IMR-90 (cell line): Measurements from ENCODE around the gene SPTSSB. TPM values are rescaled to one million over a fixed set of nuclear protein-coding genes. Genes with fewer than 3 reads are reported as not detected.

Source experiments
- ATAC-seq: fragments of 200-7000 bp; cut with Tn5 transposase; 2 replicates; pipeline ENCODE4 v1.9.1; 2020; ENCODE audit warnings: low read depth, mild to moderate bottlenecking, moderate library complexity
- BruUV-seq: library from RNA; stranded (reverse); fragments of 400-500 nt; replicated peaks from 2 replicates; lab custom pipeline; 2021; lab: Mats Ljungman, UMichigan
- CTCF ChIA-PET: fragments of 300-600 bp; formaldehyde crosslinking; extraction: SDS; loops from one replicate; lab custom pipeline; 2021; ENCODE audit warnings: antibody characterized with exemption; lab: Yijun Ruan, JAX
- POLR2A ChIA-PET: fragments of 300-600 bp; sonication (Branson Sonifier 250); formaldehyde crosslinking; loops from one replicate; lab custom pipeline; 2022; ENCODE audit warnings: antibody characterized with exemption; ENCODE audit not compliant: unreplicated experiment; lab: Charles Lee
- DNase-seq: peaks from one replicate; pipeline ENCODE4 v3.0.0; 2013
- H2AFZ ChIP-seq: replicated peaks from 2 replicates; pipeline ENCODE3; 2013; ENCODE audit warnings: low read length, mild to moderate bottlenecking; ENCODE audit not compliant: poor library complexity
- H2AK5ac ChIP-seq: 2 replicates; pipeline ENCODE4 v1.6.1; 2013; ENCODE audit warnings: low read depth, low read length, inconsistent platforms
- H2AK9ac ChIP-seq: replicated peaks from 2 replicates; pipeline ENCODE3; 2013; ENCODE audit warnings: mild to moderate bottlenecking, low read depth, low read length, moderate library complexity; ENCODE audit not compliant: poor library complexity
- H2BK120ac ChIP-seq: 2 replicates; pipeline ENCODE4 v1.6.1; 2013; ENCODE audit warnings: low read depth, low read length, inconsistent platforms
- H2BK15ac ChIP-seq: 3 replicates; pipeline ENCODE4 v1.6.1; 2013; ENCODE audit warnings: low read depth, low read length, inconsistent platforms
- H2BK20ac ChIP-seq: 2 replicates; pipeline ENCODE4 v1.6.1; 2013; ENCODE audit warnings: low read depth, mild to moderate bottlenecking, inconsistent platforms, low read length, moderate library complexity
- H2BK5ac ChIP-seq: 2 replicates; pipeline ENCODE4 v1.6.1; 2013; ENCODE audit warnings: mild to moderate bottlenecking, low read depth, low read length, inconsistent platforms; ENCODE audit not compliant: poor library complexity, severe bottlenecking
- H3K14ac ChIP-seq: replicated peaks from 2 replicates; pipeline ENCODE4 v1.6.1; 2013; ENCODE audit warnings: low read depth, low read length, inconsistent platforms
- H3K18ac ChIP-seq: 2 replicates; pipeline ENCODE4 v1.6.1; 2013; ENCODE audit warnings: low read depth, low read length, control low read depth
- H3K23ac ChIP-seq: 2 replicates; pipeline ENCODE4 v1.6.1; 2013; ENCODE audit warnings: low read depth, low read length, inconsistent platforms
- H3K27ac ChIP-seq: 2 replicates; pipeline ENCODE4 v1.5.1; 2013; ENCODE audit warnings: mild to moderate bottlenecking, control low read depth, low read length; ENCODE audit not compliant: insufficient read depth
- H3K27me3 ChIP-seq: 2 replicates; pipeline ENCODE4 v1.6.1; 2013; ENCODE audit warnings: low read length; ENCODE audit not compliant: control insufficient read depth, insufficient read depth
- H3K36me3 ChIP-seq: 2 replicates; pipeline ENCODE4 v1.6.1; 2013; ENCODE audit warnings: low read length, mixed read lengths; ENCODE audit not compliant: control insufficient read depth, insufficient read depth
- H3K4ac ChIP-seq: 2 replicates; pipeline ENCODE4 v1.6.1; 2013; ENCODE audit warnings: low read depth, low read length, inconsistent platforms
- H3K4me1 ChIP-seq: 2 replicates; pipeline ENCODE4 v1.6.1; 2013; ENCODE audit warnings: low read length, mixed read lengths; ENCODE audit not compliant: control insufficient read depth, insufficient read depth
- H3K4me2 ChIP-seq: 2 replicates; pipeline ENCODE4 v1.6.1; 2013; ENCODE audit warnings: low read depth, mild to moderate bottlenecking, control low read depth, low read length, moderate library complexity
- H3K4me3 ChIP-seq: 2 replicates; pipeline ENCODE4 v1.5.1; 2013; ENCODE audit warnings: low read depth, mild to moderate bottlenecking, control low read depth, low read length, moderate library complexity; ENCODE audit not compliant: insufficient read depth
- H3K56ac ChIP-seq: 2 replicates; pipeline ENCODE4 v1.6.1; 2013; ENCODE audit warnings: low read length, inconsistent platforms; ENCODE audit not compliant: insufficient read depth; ENCODE audit errors: extremely low read depth
- H3K79me1 ChIP-seq, 2 experiments: 2 replicates each; pipeline ENCODE4 v1.6.1; 2013; ENCODE audit warnings: low read length in 2 of 2, inconsistent platforms in 1 of 2, low read depth in 1 of 2
- H3K9ac ChIP-seq: 2 replicates; pipeline ENCODE4 v1.6.1; 2013; ENCODE audit warnings: low read depth, low read length, control low read depth
- H3K9me1 ChIP-seq: 2 replicates; pipeline ENCODE4 v1.6.1; 2013; ENCODE audit warnings: low read length, inconsistent platforms; ENCODE audit not compliant: insufficient read depth
- H3K9me3 ChIP-seq: 2 replicates; pipeline ENCODE4 v1.6.1; 2013; ENCODE audit warnings: low read length; ENCODE audit not compliant: control insufficient read depth, insufficient read depth
- H4K20me1 ChIP-seq: 2 replicates; pipeline ENCODE4 v1.6.1; 2013; ENCODE audit warnings: low read length, inconsistent platforms; ENCODE audit not compliant: insufficient read depth
- H4K5ac ChIP-seq: 2 replicates; pipeline ENCODE4 v1.6.1; 2013; ENCODE audit warnings: mild to moderate bottlenecking, low read depth, low read length, control low read depth
- H4K8ac ChIP-seq, 2 experiments: 2 replicates each; pipeline ENCODE4 v1.6.1; 2013; ENCODE audit warnings: low read depth in 2 of 2, low read length in 2 of 2, control low read depth in 1 of 2, inconsistent platforms in 1 of 2
- H4K91ac ChIP-seq: 2 replicates; pipeline ENCODE4 v1.6.1; 2013; ENCODE audit warnings: low read depth, low read length, inconsistent platforms; ENCODE audit not compliant: insufficient read depth
- CEBPB ChIP-seq: IDR thresholded peaks from 2 replicates; pipeline ENCODE4 v1.6.1; 2012; ENCODE audit warnings: low read depth, low read length, improper control_type of control experiment
- CHD1 ChIP-seq: IDR thresholded peaks from 2 replicates; pipeline ENCODE4 v1.6.1; 2012; ENCODE audit warnings: low read depth, low read length, improper control_type of control experiment
- CTCF ChIP-seq: conservative IDR thresholded peaks from 2 replicates; pipeline ENCODE4 v1.5.1; 2012; ENCODE audit warnings: mild to moderate bottlenecking, low read depth, low read length, improper control_type of control experiment
- ELK1 ChIP-seq: fragments of 150-350 bp; IDR thresholded peaks from 2 replicates; pipeline ENCODE4 v1.6.1; 2016; ENCODE audit warnings: low read depth, mild to moderate bottlenecking, low read length, moderate library complexity, borderline replicate concordance
- MAFK ChIP-seq: IDR thresholded peaks from 2 replicates; pipeline ENCODE4 v1.6.1; 2012; ENCODE audit warnings: low read depth, low read length, improper control_type of control experiment
- MAZ ChIP-seq: IDR thresholded peaks from 2 replicates; pipeline ENCODE4 v1.6.1; 2012; ENCODE audit warnings: low read depth, mild to moderate bottlenecking, low read length, improper control_type of control experiment, moderate library complexity, borderline replicate concordance
- NFE2L2 ChIP-seq: fragments of 150-350 bp; IDR thresholded peaks from 2 replicates; pipeline ENCODE4 v1.6.1; 2016; ENCODE audit warnings: low read depth, mild to moderate bottlenecking, low read length
- POLR2A ChIP-seq: IDR thresholded peaks from 2 replicates; pipeline ENCODE4 v1.6.1; 2012; ENCODE audit warnings: mild to moderate bottlenecking, low read depth, low read length
- RAD21 ChIP-seq: IDR thresholded peaks from 2 replicates; pipeline ENCODE4 v1.6.1; 2012; ENCODE audit warnings: low read length, improper control_type of control experiment
- RCOR1 ChIP-seq: IDR thresholded peaks from 2 replicates; pipeline ENCODE4 v1.6.1; 2012; ENCODE audit warnings: mild to moderate bottlenecking, low read length, improper control_type of control experiment; ENCODE audit not compliant: insufficient replicate concordance
- RFX5 ChIP-seq: IDR thresholded peaks from 2 replicates; pipeline ENCODE4 v1.8.0; 2012; ENCODE audit warnings: low read depth, mild to moderate bottlenecking, low read length, moderate library complexity
- SMC3 ChIP-seq: fragments of 150-350 bp; IDR thresholded peaks from 2 replicates; pipeline ENCODE4 v1.6.1; 2016; ENCODE audit warnings: low read depth, mild to moderate bottlenecking, antibody characterized with exemption, low read length, moderate library complexity
- WGBS, 2 experiments: methylation state at CpG; one replicate each; pipeline versions ENCODE4 v1.1.5 to v1.1.7; 2013; ENCODE audit warnings: missing lambda C conversion rate in 2 of 2; ENCODE audit not compliant: insufficient read length in 1 of 2; ENCODE audit errors: extremely low coverage in 2 of 2; 5-methylcytosine and 5-hydroxymethylcytosine counted together
- dilution Hi-C: fragments of 300-500 bp; cut with HindIII; formaldehyde crosslinking; loops from one replicate; pipeline ENCODE4 v1.14.3; 2018; ENCODE audit warnings: low sequenced_read_pairs; ENCODE audit not compliant: unreplicated experiment
- in situ Hi-C: fragments of 300-500 bp; cut with MboI; formaldehyde crosslinking; loops from 3 replicates; pipeline ENCODE4 v1.14.3; 2019; ENCODE audit warnings: low sequenced_read_pairs, inconsistent platforms, mixed read lengths
- intact Hi-C: fragments of 100-400 bp; cut with micrococcal nuclease; formaldehyde crosslinking; loops from 2 replicates; pipeline ENCODE4 v1.10.0; 2022
- polyA plus RNA-seq, 3 experiments: library from polyadenylated mRNA; depleted of rRNA; stranded (reverse); fragments of >200 nt; gene quantifications; 2 replicates each; pipeline ENCODE4 v1.2.3, GENCODE V29; 2012; ENCODE audit warnings: low replicate concordance in 1 of 3
- total RNA-seq: library from RNA; depleted of rRNA; stranded (reverse); fragments of >200 nt; gene quantifications from 2 replicates; pipeline ENCODE4 v1.2.3, GENCODE V29; 2012

SPTSSB gene
- total and polyA plus RNA-seq, 2 of the 4 experiments (the other 2 are of a cell fraction) = not detected

GRCh38 chr3:161305095-161305991, 66.0 kb downstream of the SPTSSB start:
- no peaks in the 10 kb centered on the region for H3K4me1 ChIP-seq
- ChIA-PET POLR2A (no interaction called here), CTCF (interaction anchor here (0.6 to 1.5 kb wide), 7 partner anchors 12 to 731 kb away, joined by 3 to 5 read pairs (median 3); no protein-coding TSS in a partner anchor)
- TF ChIP-seq POLR2A (no peak), RCOR1 (no peak), RFX5 (no peak), CHD1 (no peak), MAZ (no peak), NFE2L2 (no peak), CEBPB (peak; percentile 79), RAD21 (peak; percentile 42), MAFK (no peak), CTCF (peak; percentile 67), ELK1 (no peak), SMC3 (peak; percentile 66)
- no peak overlapping the region for H3K4ac ChIP-seq
- no peak overlapping the region for H3K27ac ChIP-seq
- H2AFZ ChIP-seq = no peak overlapping the region
- H2BK15ac ChIP-seq = no peak overlapping the region
- dilution Hi-C loops = no loop called here
- no peak overlapping the region for H3K14ac ChIP-seq
- in situ Hi-C loops = no loop called here
- H3K9ac ChIP-seq = no peak overlapping the region
- H2BK120ac ChIP-seq = no peak overlapping the region
- no peaks in the 10 kb centered on the region for H3K79me1 ChIP-seq
- no peak overlapping the region for H4K5ac ChIP-seq
- DNase-seq (peak; percentile 27), ATAC-seq (peak; percentile 62)
- no peak overlapping the region for H2AK5ac ChIP-seq
- no peak overlapping the region for H3K4me3 ChIP-seq
- H2BK20ac ChIP-seq = no peak overlapping the region
- no peak overlapping the region for H2AK9ac ChIP-seq
- H4K91ac ChIP-seq = no peak overlapping the region
- H3K36me3 ChIP-seq = no peaks in the 10 kb centered on the region
- H3K9me1 ChIP-seq = no peaks in the 10 kb centered on the region
- H4K8ac ChIP-seq = no peak overlapping the region
- H3K23ac ChIP-seq = no peak overlapping the region
- WGBS, 2 experiments = no CpG with 5 or more reads among the region's 2 CpGs
- intact Hi-C loops = loop anchor here (1.0 kb wide), 1 partner anchor 104 kb away; no protein-coding TSS in a partner anchor
- no peaks in the 10 kb centered on the region for H4K20me1 ChIP-seq
- no peak overlapping the region; the same call in 1 of the 2 replicates for H3K4me2 ChIP-seq
- H3K56ac ChIP-seq = no peak overlapping the region
- H3K9me3 ChIP-seq = no peaks in the 10 kb centered on the region
- H3K27me3 ChIP-seq = no peaks in the 10 kb centered on the region
- no peak overlapping the region for H2BK5ac ChIP-seq
- BruUV-seq = no TSS peak
- H3K18ac ChIP-seq = no peak overlapping the region
